Neural cell (in vitro differentiated cells): ENCODE data around the gene ZMYND11. TPM values are rescaled to one million over a fixed set of nuclear protein-coding genes. Genes with fewer than 3 reads are reported as not detected.

Experiments
- H2AFZ ChIP-seq: fragments of 200-600, 300-800 bp; sonication (generic), shearing (Covaris generic); 2 replicates; pipeline ENCODE4 v1.6.0; 2014; ENCODE audit warnings: low read depth, mild to moderate bottlenecking, antibody characterized with exemption, low read length, moderate library complexity
- H3F3A ChIP-seq: fragments of 200-600 bp; shearing (Covaris generic); 2 replicates; pipeline ENCODE4 v1.6.1; 2016; ENCODE audit warnings: mild to moderate bottlenecking, moderate library complexity, mixed read lengths, antibody characterized with exemption, low read length; ENCODE audit not compliant: insufficient read depth, poor library complexity, severe bottlenecking
- H3K27ac ChIP-seq: fragments of 200-600, 300-800 bp; sonication (generic), shearing (Covaris generic); 2 replicates; pipeline ENCODE4 v1.5.1; 2014; ENCODE audit warnings: mild to moderate bottlenecking, low read length, moderate library complexity
- H3K27me3 ChIP-seq: fragments of 300-800, 200-600 bp; sonication (generic), shearing (Covaris generic); 2 replicates; pipeline ENCODE4 v1.6.0; 2014; ENCODE audit warnings: mild to moderate bottlenecking, low read depth, low read length, moderate library complexity; ENCODE audit not compliant: insufficient read depth
- H3K36me3 ChIP-seq: fragments of 300-800, 200-600 bp; sonication (generic), shearing (Covaris generic); 2 replicates; pipeline ENCODE4 v1.5.1; 2014; ENCODE audit warnings: mild to moderate bottlenecking, antibody characterized with exemption, low read length, moderate library complexity; ENCODE audit not compliant: insufficient read depth
- H3K4me2 ChIP-seq: fragments of 300-800, 200-600 bp; sonication (generic), shearing (Covaris generic); 2 replicates; pipeline ENCODE4 v1.6.0; 2014; ENCODE audit warnings: mild to moderate bottlenecking, low read length
- H3K4me3 ChIP-seq: fragments of 300-800, 200-600 bp; sonication (generic), shearing (Covaris generic); 2 replicates; pipeline ENCODE4 v1.5.1; 2014; ENCODE audit warnings: mild to moderate bottlenecking, low read length, moderate library complexity
- H3K79me2 ChIP-seq: fragments of 200-600 bp; shearing (Covaris generic); replicated peaks from 2 replicates; pipeline ENCODE4 v1.6.0; 2014; ENCODE audit warnings: mild to moderate bottlenecking, low read length, moderate library complexity; ENCODE audit not compliant: insufficient read depth
- H3K9ac ChIP-seq: fragments of 300-800, 200-600 bp; sonication (generic), shearing (Covaris generic); 2 replicates; pipeline ENCODE4 v1.6.1; 2016; ENCODE audit warnings: mild to moderate bottlenecking, low read length, mixed read lengths
- H3K9me2 ChIP-seq: fragments of 200-600 bp; shearing (Covaris generic); 2 replicates; pipeline ENCODE4 v1.6.1; 2016; ENCODE audit warnings: mild to moderate bottlenecking, low read length, mixed read lengths; ENCODE audit not compliant: insufficient read depth
- H3K9me3 ChIP-seq: fragments of 200-600, 300-800 bp; sonication (generic), shearing (Covaris generic); 2 replicates; pipeline ENCODE4 v1.6.1; 2016; ENCODE audit warnings: mild to moderate bottlenecking, mixed run types, low read length, moderate library complexity, mixed read lengths
- H4K20me1 ChIP-seq: fragments of 200-600 bp; shearing (Covaris generic); 2 replicates; pipeline ENCODE4 v1.6.1; 2016; ENCODE audit warnings: mild to moderate bottlenecking, mixed run types; ENCODE audit not compliant: insufficient read depth
- EP300 ChIP-seq: fragments of 450-650 bp; conservative IDR thresholded peaks from 2 replicates; pipeline ENCODE4 v1.6.1; 2014; ENCODE audit warnings: antibody characterized with exemption, mild to moderate bottlenecking, moderate library complexity; ENCODE audit not compliant: poor library complexity, severe bottlenecking
- EZH2 ChIP-seq: fragments of 200-600, 300-800 bp; shearing (Covaris generic), sonication (generic); IDR thresholded peaks from 2 replicates; pipeline ENCODE4 v1.6.1; 2014; ENCODE audit warnings: antibody characterized with exemption, low read length, borderline replicate concordance, mild to moderate bottlenecking; ENCODE audit not compliant: insufficient read depth, poor library complexity, severe bottlenecking
- MXI1 ChIP-seq: fragments of 450-650 bp; conservative IDR thresholded peaks from 2 replicates; pipeline ENCODE4 v1.6.1; 2014; ENCODE audit warnings: antibody characterized with exemption, mild to moderate bottlenecking; ENCODE audit not compliant: poor library complexity, severe bottlenecking
- POLR2AphosphoS5 ChIP-seq: IDR thresholded peaks from 2 replicates; pipeline ENCODE4 v1.6.1; 2012
- RAD21 ChIP-seq: fragments of 450-650 bp; conservative IDR thresholded peaks from 2 replicates; pipeline ENCODE4 v1.6.1; 2014; ENCODE audit warnings: antibody characterized with exemption, mild to moderate bottlenecking, moderate library complexity
- SMC3 ChIP-seq: fragments of 450-650 bp; conservative IDR thresholded peaks from 2 replicates; pipeline ENCODE4 v1.6.1; 2014; ENCODE audit warnings: antibody characterized with exemption, mild to moderate bottlenecking, moderate library complexity; ENCODE audit not compliant: poor library complexity
- TAF1 ChIP-seq: IDR thresholded peaks from 2 replicates; pipeline ENCODE4 v1.6.1; 2012; ENCODE audit warnings: low read depth
- polyA plus RNA-seq: library from polyadenylated mRNA; depleted of rRNA; stranded (reverse); fragments of >200 nt; gene quantifications from 2 replicates; pipeline ENCODE4 v1.2.3, GENCODE V29; 2014
- TF ChIP-seq, protein P1 (sequence below): fragments of 450-650 bp; IDR thresholded peaks from 2 replicates; pipeline ENCODE4 v1.5.1; 2014; ENCODE audit warnings: antibody characterized with exemption, mild to moderate bottlenecking, moderate library complexity; ENCODE audit not compliant: poor library complexity, severe bottlenecking
- TF ChIP-seq, protein P2 (sequence below): IDR thresholded peaks from 2 replicates; pipeline ENCODE4 v1.6.1; 2012; ENCODE audit warnings: borderline replicate concordance

Gene ZMYND11
- polyA plus RNA-seq, 1 donor from 2014 or later: 122 TPM

DNA sequence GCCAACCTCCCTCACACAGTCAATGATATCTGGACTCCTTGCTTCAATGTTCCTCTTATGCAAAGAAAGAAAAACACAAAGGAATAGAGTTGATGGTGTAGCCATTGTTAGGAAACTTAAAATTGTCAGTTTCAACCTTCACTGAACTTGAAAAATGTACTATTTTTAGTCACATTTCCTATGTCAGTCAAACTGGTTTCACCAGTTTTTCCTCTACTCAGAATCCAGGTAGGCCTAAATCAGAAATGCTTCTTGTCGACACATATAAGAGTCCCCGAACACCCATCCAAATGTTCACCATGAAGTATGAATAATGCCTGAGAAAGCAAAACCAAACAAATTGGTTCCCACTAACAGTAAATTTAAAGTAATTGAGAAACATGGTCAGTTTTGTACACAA lies 42.4 kb upstream of the ZMYND11 start:
- no peaks in the 10 kb centered on the region for H3K36me3 ChIP-seq
- no peaks in the 10 kb centered on the region for H3F3A ChIP-seq
- no peak overlapping the region for H3K4me2 ChIP-seq
- H3K4me3 ChIP-seq: no peak overlapping the region
- no peaks in the 10 kb centered on the region for H4K20me1 ChIP-seq
- TF ChIP-seq MXI1 (no peak), EZH2 (no peak), POLR2AphosphoS5 (no peak), SMC3 (no peak), TAF1 (no peak), EP300 (no peak), RAD21 (no peak)
- TF ChIP-seq, protein P1, sequence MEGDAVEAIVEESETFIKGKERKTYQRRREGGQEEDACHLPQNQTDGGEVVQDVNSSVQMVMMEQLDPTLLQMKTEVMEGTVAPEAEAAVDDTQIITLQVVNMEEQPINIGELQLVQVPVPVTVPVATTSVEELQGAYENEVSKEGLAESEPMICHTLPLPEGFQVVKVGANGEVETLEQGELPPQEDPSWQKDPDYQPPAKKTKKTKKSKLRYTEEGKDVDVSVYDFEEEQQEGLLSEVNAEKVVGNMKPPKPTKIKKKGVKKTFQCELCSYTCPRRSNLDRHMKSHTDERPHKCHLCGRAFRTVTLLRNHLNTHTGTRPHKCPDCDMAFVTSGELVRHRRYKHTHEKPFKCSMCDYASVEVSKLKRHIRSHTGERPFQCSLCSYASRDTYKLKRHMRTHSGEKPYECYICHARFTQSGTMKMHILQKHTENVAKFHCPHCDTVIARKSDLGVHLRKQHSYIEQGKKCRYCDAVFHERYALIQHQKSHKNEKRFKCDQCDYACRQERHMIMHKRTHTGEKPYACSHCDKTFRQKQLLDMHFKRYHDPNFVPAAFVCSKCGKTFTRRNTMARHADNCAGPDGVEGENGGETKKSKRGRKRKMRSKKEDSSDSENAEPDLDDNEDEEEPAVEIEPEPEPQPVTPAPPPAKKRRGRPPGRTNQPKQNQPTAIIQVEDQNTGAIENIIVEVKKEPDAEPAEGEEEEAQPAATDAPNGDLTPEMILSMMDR: no peak
- TF ChIP-seq, protein P2, sequence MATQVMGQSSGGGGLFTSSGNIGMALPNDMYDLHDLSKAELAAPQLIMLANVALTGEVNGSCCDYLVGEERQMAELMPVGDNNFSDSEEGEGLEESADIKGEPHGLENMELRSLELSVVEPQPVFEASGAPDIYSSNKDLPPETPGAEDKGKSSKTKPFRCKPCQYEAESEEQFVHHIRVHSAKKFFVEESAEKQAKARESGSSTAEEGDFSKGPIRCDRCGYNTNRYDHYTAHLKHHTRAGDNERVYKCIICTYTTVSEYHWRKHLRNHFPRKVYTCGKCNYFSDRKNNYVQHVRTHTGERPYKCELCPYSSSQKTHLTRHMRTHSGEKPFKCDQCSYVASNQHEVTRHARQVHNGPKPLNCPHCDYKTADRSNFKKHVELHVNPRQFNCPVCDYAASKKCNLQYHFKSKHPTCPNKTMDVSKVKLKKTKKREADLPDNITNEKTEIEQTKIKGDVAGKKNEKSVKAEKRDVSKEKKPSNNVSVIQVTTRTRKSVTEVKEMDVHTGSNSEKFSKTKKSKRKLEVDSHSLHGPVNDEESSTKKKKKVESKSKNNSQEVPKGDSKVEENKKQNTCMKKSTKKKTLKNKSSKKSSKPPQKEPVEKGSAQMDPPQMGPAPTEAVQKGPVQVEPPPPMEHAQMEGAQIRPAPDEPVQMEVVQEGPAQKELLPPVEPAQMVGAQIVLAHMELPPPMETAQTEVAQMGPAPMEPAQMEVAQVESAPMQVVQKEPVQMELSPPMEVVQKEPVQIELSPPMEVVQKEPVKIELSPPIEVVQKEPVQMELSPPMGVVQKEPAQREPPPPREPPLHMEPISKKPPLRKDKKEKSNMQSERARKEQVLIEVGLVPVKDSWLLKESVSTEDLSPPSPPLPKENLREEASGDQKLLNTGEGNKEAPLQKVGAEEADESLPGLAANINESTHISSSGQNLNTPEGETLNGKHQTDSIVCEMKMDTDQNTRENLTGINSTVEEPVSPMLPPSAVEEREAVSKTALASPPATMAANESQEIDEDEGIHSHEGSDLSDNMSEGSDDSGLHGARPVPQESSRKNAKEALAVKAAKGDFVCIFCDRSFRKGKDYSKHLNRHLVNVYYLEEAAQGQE: no peak
- no peaks in the 10 kb centered on the region for H3K9me2 ChIP-seq
- no peaks in the 10 kb centered on the region for H3K27me3 ChIP-seq
- peaks cover 16% of the 10 kb centered on the region for H3K9me3 ChIP-seq
- no peak overlapping the region for H2AFZ ChIP-seq
- no peaks in the 10 kb centered on the region for H3K79me2 ChIP-seq
- H3K27ac ChIP-seq: no peak overlapping the region
- H3K9ac ChIP-seq: no peak overlapping the region

DNA sequence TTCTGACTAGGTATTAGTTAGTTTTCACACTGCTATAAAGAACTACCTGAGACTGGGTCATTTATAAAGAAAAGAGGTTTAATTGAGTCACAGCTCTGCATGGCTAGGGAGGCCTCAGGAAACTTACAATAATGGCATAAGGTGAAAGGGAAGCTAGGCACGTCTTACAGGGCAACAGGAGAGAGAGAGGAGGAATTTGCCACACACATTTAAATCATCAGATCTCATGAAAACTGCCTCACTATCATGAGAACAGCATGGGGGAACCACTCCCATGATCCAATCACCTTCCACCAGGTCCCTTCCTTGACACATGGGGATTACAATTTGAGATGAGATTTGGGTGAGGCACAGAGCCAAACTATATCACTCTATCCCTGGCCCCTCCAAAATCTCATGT lies 40.6 kb upstream of the ZMYND11 start:
- Histone ChIP-seq H3K27me3 (no peaks in the 10 kb centered on the region), H4K20me1 (no peaks in the 10 kb centered on the region), H3K9ac (no peak overlapping the region), H3K4me3 (no peak overlapping the region), H2AFZ (no peak overlapping the region), H3K9me3 (peaks cover 16% of the 10 kb centered on the region), H3F3A (no peaks in the 10 kb centered on the region), H3K27ac (no peak overlapping the region), H3K9me2 (no peaks in the 10 kb centered on the region), H3K36me3 (no peaks in the 10 kb centered on the region), H3K79me2 (no peaks in the 10 kb centered on the region), H3K4me2 (no peak overlapping the region)
- no peak for TF ChIP-seq EZH2
- TF ChIP-seq RAD21: no peak
- TF ChIP-seq, protein P1: no peak
- no peak for TF ChIP-seq TAF1
